HepG2 (cell line): ENCODE measurements around the gene TRAPPC10. TPM values are rescaled to one million over a fixed set of nuclear protein-coding genes. Genes with fewer than 3 reads are reported as not detected.

Experiments
- ATAC-seq: fragments of 200-7000 bp; cut with Tn5 transposase; 3 replicates; pipeline ENCODE4 v1.9.1; 2020; ENCODE audit warnings: mild to moderate bottlenecking, moderate library complexity
- BruUV-seq: library from RNA; stranded (reverse); fragments of 400-500 nt; replicated peaks from 2 replicates; lab custom pipeline; 2021; lab: Mats Ljungman, UMichigan
- CTCF ChIA-PET: fragments of 300-600 bp; formaldehyde crosslinking; extraction: SDS; loops from one replicate; lab custom pipeline; 2021; ENCODE audit warnings: low total read pairs, inconsistent platforms, low intra/inter-chr PET ratio; lab: Yijun Ruan, JAX
- POLR2A ChIA-PET: fragments of 350-600 bp; sonication (Branson Sonifier 250); formaldehyde crosslinking; loops from one replicate; lab custom pipeline; 2020; ENCODE audit warnings: antibody characterized with exemption, inconsistent platforms; lab: Yijun Ruan, JAX
- DNase-seq: peaks from one replicate; pipeline ENCODE4 v3.0.0-alpha.2; 2015; ENCODE audit warnings: low spot score
- FAIRE-seq: peaks from 3 replicates; lab custom pipeline; 2011; peaks lifted over from hg19 to GRCh38; lab: Jason Lieb, UNC
- H2AFZ ChIP-seq: one replicate; pipeline ENCODE4 v1.6.1; 2011; ENCODE audit warnings: low read length, inconsistent platforms
- H3K27ac ChIP-seq: fragments of 300-600 bp; 3 replicates; pipeline ENCODE4 v1.8.0; 2011; ENCODE audit warnings: mixed run types, mild to moderate bottlenecking, mixed read lengths, low read length, inconsistent platforms; ENCODE audit not compliant: insufficient read depth; ENCODE audit errors: extremely low read length
- H3K27me3 ChIP-seq, 2 experiments: fragments of 200-600 bp in 1 of 2; 2 replicates in 1 of 2; 3 replicates in 1 of 2; pipeline versions ENCODE4 v1.6.0 to v1.8.0; 2011; ENCODE audit warnings: low read length in 2 of 2, mild to moderate bottlenecking in 2 of 2, moderate library complexity in 2 of 2, inconsistent platforms in 1 of 2; ENCODE audit not compliant: insufficient read depth in 2 of 2, control insufficient read depth in 1 of 2
- H3K36me3 ChIP-seq, 2 experiments: fragments of 200-600 bp in 1 of 2; replicated peaks in 1 of 2; 2 replicates in 1 of 2; 3 replicates in 1 of 2; pipeline versions ENCODE4 v1.5.1 to v1.8.0; 2011; ENCODE audit warnings: low read length in 2 of 2, inconsistent platforms in 1 of 2; ENCODE audit not compliant: insufficient read depth in 2 of 2, control insufficient read depth in 1 of 2
- H3K4me1 ChIP-seq: 2 replicates; pipeline ENCODE4 v1.5.1; 2012; ENCODE audit warnings: low read length, inconsistent platforms; ENCODE audit not compliant: insufficient read depth
- H3K4me2 ChIP-seq: 2 replicates; pipeline ENCODE4 v1.6.0; 2011; ENCODE audit warnings: low read depth, low read length, inconsistent platforms
- H3K4me3 ChIP-seq, 3 experiments: fragments of 200-600 bp in 1 of 3; sonication (generic), shearing (Covaris generic) in 1 of 3; replicated peaks in 1 of 3; 2 replicates each; pipeline ENCODE4 v1.5.1; 2011 to 2016; ENCODE audit warnings: low read length in 3 of 3, inconsistent platforms in 2 of 3, low read depth in 2 of 3, mild to moderate bottlenecking in 2 of 3, control low read depth in 1 of 3, mixed read lengths in 1 of 3; ENCODE audit not compliant: insufficient read depth in 1 of 3
- H3K79me2 ChIP-seq: one replicate; pipeline ENCODE4 v1.6.1; 2011; ENCODE audit warnings: low read length, inconsistent platforms; ENCODE audit not compliant: insufficient read depth
- H3K9ac ChIP-seq: 2 replicates; pipeline ENCODE4 v1.6.0; 2011; ENCODE audit warnings: mild to moderate bottlenecking, low read depth, low read length, inconsistent platforms; ENCODE audit not compliant: insufficient read depth
- H3K9me3 ChIP-seq: 2 replicates; pipeline ENCODE4 v1.5.1; 2012; ENCODE audit warnings: mild to moderate bottlenecking, low read length
- H4K20me1 ChIP-seq: 2 replicates; pipeline ENCODE4 v1.6.0; 2011; ENCODE audit warnings: inconsistent platforms, mild to moderate bottlenecking, low read length, moderate library complexity; ENCODE audit not compliant: insufficient read depth
- CBFB ChIP-seq: sonication (generic); formaldehyde crosslinking; IDR thresholded peaks from 2 replicates; pipeline ENCODE4 v1.4.0; 2020; ENCODE audit warnings: missing genetic modification reagents
- MED8 ChIP-seq: sonication (generic); formaldehyde crosslinking; IDR thresholded peaks from 2 replicates; pipeline ENCODE4 v1.8.1; 2023; ENCODE audit warnings: mild to moderate bottlenecking, missing genetic modification reagents; ENCODE audit not compliant: insufficient replicate concordance
- MIER2 ChIP-seq: IDR thresholded peaks from 2 replicates; pipeline ENCODE4 v1.6.1; 2016; ENCODE audit warnings: missing biosample characterization, missing genetic modification reagents
- NFRKB ChIP-seq: fragments of 450-650 bp; IDR thresholded peaks from 2 replicates; pipeline ENCODE4 v1.6.1; 2017
- SP140L ChIP-seq: sonication (generic); formaldehyde crosslinking; IDR thresholded peaks from 2 replicates; pipeline ENCODE4 v1.4.0; 2020; ENCODE audit warnings: missing genetic modification reagents, borderline replicate concordance
- ZBTB8A ChIP-seq: sonication (generic); formaldehyde crosslinking; IDR thresholded peaks from 2 replicates; pipeline ENCODE4 v1.4.0; 2020; ENCODE audit warnings: mild to moderate bottlenecking, low read depth, missing genetic modification reagents, borderline replicate concordance
- ZNF282 ChIP-seq: fragments of 450-650 bp; IDR thresholded peaks from 2 replicates; pipeline ENCODE4 v1.6.1; 2018; ENCODE audit not compliant: partially characterized antibody
- ZNF33A ChIP-seq: sonication (generic); formaldehyde crosslinking; IDR thresholded peaks from 2 replicates; pipeline ENCODE4 v1.5.1; 2020; ENCODE audit warnings: missing genetic modification reagents, mild to moderate bottlenecking, moderate library complexity, borderline replicate concordance
- ZNF703 ChIP-seq: sonication (generic); formaldehyde crosslinking; IDR thresholded peaks from 2 replicates; pipeline ENCODE4 v1.5.1; 2020; ENCODE audit warnings: missing genetic modification reagents, mild to moderate bottlenecking, moderate library complexity, borderline replicate concordance
- ZNF709 ChIP-seq: sonication (generic); formaldehyde crosslinking; IDR thresholded peaks from 2 replicates; pipeline ENCODE4 v1.5.0; 2020; ENCODE audit warnings: mild to moderate bottlenecking, missing genetic modification reagents
- ZNF75D ChIP-seq: sonication (generic); formaldehyde crosslinking; IDR thresholded peaks from 2 replicates; pipeline ENCODE4 v1.8.1; 2023; ENCODE audit warnings: missing genetic modification reagents, mild to moderate bottlenecking, borderline replicate concordance
- ZNF850 ChIP-seq: sonication (generic); formaldehyde crosslinking; conservative IDR thresholded peaks from 2 replicates; pipeline ENCODE4 v1.9.0; 2021; ENCODE audit warnings: mild to moderate bottlenecking, missing genetic modification reagents
- ZSCAN12 ChIP-seq: sonication (generic); formaldehyde crosslinking; IDR thresholded peaks from 2 replicates; pipeline ENCODE4 v1.9.0; 2021; ENCODE audit warnings: mild to moderate bottlenecking, missing genetic modification reagents
- WGBS: methylation state at CpG from one replicate; pipeline ENCODE4 v1.1.6; 2017; ENCODE audit warnings: low lambda C conversion rate; 5-methylcytosine and 5-hydroxymethylcytosine counted together
- in situ Hi-C: cut with HindIII; loops from 2 replicates; pipeline ENCODE4 v1.10.0; 2017; ENCODE audit warnings: low pct_unique_long_range_greater_than_20kb; ENCODE audit not compliant: extremely low pct_ligation_motif_present
- intact Hi-C: fragments of 100-400 bp; cut with micrococcal nuclease; formaldehyde crosslinking; loops from one replicate; pipeline ENCODE4 v1.10.0; 2022; ENCODE audit not compliant: unreplicated experiment
- polyA plus RNA-seq, 8 experiments: library from polyadenylated mRNA; depleted of rRNA in 3 of 8; stranded (reverse) in 7 of 8; unstranded in 1 of 8; fragments of >200 nt; fragmentation: Illumina TruSeq in 4 of 8; extraction: Trizol in 4 of 8; gene quantifications; 2 replicates each; pipeline versions ENCODE4 v1.2.1 to v1.2.3, GENCODE V29; 2011 to 2016; ENCODE audit warnings: low read depth in 4 of 8, missing spikeins in 1 of 8, mixed read lengths in 1 of 8; ENCODE audit not compliant: insufficient read depth in 1 of 8
- total RNA-seq, 5 experiments: library from RNA; depleted of rRNA; stranded (reverse); fragments of >200 nt; fragmentation: Illumina TruSeq; extraction: Trizol; gene quantifications; 2 replicates each; pipeline ENCODE4 v1.2.3, GENCODE V29; 2016; ENCODE audit warnings: low read depth in 1 of 5
- TF ChIP-seq, protein P1 (sequence below): sonication (generic); formaldehyde crosslinking; IDR thresholded peaks from 2 replicates; pipeline ENCODE4 v1.4.0; 2020; ENCODE audit warnings: missing genetic modification reagents, borderline replicate concordance
- TF ChIP-seq, protein P2 (sequence below): sonication (generic); formaldehyde crosslinking; IDR thresholded peaks from 2 replicates; pipeline ENCODE4 v1.4.0; 2020; ENCODE audit warnings: missing genetic modification reagents
- TF ChIP-seq, protein P3 (sequence below): sonication (generic); formaldehyde crosslinking; IDR thresholded peaks from 2 replicates; pipeline ENCODE4 v1.5.0; 2020; ENCODE audit warnings: missing genetic modification reagents
- TF ChIP-seq, protein P4 (sequence below): sonication (generic); formaldehyde crosslinking; IDR thresholded peaks from 2 replicates; pipeline ENCODE4 v1.5.1; 2020; ENCODE audit warnings: missing genetic modification reagents, mild to moderate bottlenecking, borderline replicate concordance

The TRAPPC10 gene
- total and polyA plus RNA-seq, 2 of the 13 experiments (the other 11 are each of a cell fraction or from before 2014, with no cell fraction given), result 10.6 to 16.5 TPM

DNA sequence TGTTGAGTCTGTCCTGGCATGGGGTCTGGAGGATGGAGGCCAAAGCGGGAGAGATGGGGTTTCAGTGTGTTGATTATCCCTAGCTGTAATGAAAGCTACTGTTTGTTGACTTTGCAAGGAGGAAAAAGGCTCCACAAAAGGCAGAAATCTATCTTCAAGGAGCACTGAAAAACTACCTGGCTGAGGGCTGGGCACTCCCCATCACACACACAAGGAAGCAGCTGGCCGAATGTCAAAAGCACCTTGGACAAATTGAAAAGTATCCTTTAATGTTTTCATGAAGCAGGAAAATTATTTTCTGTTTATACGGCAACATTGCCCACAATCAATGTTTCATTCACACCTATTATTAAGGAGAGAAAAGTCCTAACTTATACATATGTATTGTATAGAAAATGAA, 67.3 kb downstream of the TRAPPC10 start (continued):
- TF ChIP-seq, protein P1, sequence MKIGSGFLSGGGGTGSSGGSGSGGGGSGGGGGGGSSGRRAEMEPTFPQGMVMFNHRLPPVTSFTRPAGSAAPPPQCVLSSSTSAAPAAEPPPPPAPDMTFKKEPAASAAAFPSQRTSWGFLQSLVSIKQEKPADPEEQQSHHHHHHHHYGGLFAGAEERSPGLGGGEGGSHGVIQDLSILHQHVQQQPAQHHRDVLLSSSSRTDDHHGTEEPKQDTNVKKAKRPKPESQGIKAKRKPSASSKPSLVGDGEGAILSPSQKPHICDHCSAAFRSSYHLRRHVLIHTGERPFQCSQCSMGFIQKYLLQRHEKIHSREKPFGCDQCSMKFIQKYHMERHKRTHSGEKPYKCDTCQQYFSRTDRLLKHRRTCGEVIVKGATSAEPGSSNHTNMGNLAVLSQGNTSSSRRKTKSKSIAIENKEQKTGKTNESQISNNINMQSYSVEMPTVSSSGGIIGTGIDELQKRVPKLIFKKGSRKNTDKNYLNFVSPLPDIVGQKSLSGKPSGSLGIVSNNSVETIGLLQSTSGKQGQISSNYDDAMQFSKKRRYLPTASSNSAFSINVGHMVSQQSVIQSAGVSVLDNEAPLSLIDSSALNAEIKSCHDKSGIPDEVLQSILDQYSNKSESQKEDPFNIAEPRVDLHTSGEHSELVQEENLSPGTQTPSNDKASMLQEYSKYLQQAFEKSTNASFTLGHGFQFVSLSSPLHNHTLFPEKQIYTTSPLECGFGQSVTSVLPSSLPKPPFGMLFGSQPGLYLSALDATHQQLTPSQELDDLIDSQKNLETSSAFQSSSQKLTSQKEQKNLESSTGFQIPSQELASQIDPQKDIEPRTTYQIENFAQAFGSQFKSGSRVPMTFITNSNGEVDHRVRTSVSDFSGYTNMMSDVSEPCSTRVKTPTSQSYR (CRISPR knock-in tag), result no peak
- no peak for TF ChIP-seq MIER2 (CRISPR knock-in tag)
- TF ChIP-seq ZNF75D, result no peak
- no peak for TF ChIP-seq ZNF850 (CRISPR knock-in tag)
- TF ChIP-seq, protein P2, sequence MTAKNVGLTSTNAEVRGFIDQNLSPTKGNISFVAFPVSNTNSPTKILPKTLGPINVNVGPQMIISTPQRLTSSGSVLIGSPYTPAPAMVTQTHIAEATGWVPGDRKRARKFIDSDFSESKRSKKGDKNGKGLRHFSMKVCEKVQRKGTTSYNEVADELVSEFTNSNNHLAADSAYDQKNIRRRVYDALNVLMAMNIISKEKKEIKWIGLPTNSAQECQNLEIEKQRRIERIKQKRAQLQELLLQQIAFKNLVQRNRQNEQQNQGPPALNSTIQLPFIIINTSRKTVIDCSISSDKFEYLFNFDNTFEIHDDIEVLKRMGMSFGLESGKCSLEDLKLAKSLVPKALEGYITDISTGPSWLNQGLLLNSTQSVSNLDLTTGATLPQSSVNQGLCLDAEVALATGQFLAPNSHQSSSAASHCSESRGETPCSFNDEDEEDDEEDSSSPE (CRISPR knock-in tag), result no peak
- no peak for TF ChIP-seq ZNF33A

DNA sequence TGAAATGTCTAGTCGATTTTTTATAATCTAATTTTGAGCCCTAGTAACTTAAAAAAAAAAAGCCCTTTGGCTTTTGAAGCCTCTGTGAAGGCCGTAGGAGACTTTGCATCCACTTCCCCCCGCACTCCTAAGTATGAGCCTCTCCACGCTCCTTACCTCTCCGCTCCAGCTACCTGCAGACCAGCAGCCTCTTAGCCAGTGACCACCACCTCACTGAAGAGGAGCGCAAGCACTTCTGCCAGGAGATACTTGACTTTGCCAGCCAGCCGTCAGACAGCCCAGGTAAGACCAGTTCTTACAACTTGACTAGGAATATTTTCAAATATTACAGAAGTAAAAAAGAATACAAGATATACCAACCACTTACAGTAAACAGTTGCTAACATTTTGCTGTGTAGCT, 67.7 kb downstream of the TRAPPC10 start:
- POLR2A ChIA-PET, result no interaction called here
- no peak for ATAC-seq
- BruUV-seq, result no TSS peak
- no peak for TF ChIP-seq ZNF703 (CRISPR knock-in tag)
- TF ChIP-seq, protein P3, sequence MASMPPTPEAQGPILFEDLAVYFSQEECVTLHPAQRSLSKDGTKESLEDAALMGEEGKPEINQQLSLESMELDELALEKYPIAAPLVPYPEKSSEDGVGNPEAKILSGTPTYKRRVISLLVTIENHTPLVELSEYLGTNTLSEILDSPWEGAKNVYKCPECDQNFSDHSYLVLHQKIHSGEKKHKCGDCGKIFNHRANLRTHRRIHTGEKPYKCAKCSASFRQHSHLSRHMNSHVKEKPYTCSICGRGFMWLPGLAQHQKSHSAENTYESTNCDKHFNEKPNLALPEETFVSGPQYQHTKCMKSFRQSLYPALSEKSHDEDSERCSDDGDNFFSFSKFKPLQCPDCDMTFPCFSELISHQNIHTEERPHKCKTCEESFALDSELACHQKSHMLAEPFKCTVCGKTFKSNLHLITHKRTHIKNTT (CRISPR knock-in tag), result no peak
- TF ChIP-seq, protein P4, sequence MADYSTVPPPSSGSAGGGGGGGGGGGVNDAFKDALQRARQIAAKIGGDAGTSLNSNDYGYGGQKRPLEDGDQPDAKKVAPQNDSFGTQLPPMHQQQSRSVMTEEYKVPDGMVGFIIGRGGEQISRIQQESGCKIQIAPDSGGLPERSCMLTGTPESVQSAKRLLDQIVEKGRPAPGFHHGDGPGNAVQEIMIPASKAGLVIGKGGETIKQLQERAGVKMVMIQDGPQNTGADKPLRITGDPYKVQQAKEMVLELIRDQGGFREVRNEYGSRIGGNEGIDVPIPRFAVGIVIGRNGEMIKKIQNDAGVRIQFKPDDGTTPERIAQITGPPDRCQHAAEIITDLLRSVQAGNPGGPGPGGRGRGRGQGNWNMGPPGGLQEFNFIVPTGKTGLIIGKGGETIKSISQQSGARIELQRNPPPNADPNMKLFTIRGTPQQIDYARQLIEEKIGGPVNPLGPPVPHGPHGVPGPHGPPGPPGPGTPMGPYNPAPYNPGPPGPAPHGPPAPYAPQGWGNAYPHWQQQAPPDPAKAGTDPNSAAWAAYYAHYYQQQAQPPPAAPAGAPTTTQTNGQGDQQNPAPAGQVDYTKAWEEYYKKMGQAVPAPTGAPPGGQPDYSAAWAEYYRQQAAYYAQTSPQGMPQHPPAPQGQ (CRISPR knock-in tag), result no peak
- TF ChIP-seq ZBTB8A (CRISPR knock-in tag), result no peak
- no peak for TF ChIP-seq MED8 (CRISPR knock-in tag)
- TF ChIP-seq NFRKB, result no peak
- TF ChIP-seq ZSCAN12 (CRISPR knock-in tag), result no peak
- no peak for TF ChIP-seq CBFB (CRISPR knock-in tag)
- no peak for TF ChIP-seq SP140L
- no peak for TF ChIP-seq ZNF282
- no peak for TF ChIP-seq ZNF709 (CRISPR knock-in tag)

More for the DNA sequence above, 67.7 kb downstream of the TRAPPC10 start:
- intact Hi-C loops (no loop called here), in situ Hi-C loops (no loop called here)
- Histone ChIP-seq H3K4me2 (no peak overlapping the region), H3K79me2 (no peaks in the 10 kb centered on the region), H3K4me1 (no peaks in the 10 kb centered on the region), H3K27ac (no peak overlapping the region), H3K4me3 (no peak overlapping the region), H3K27me3 (no peaks in the 10 kb centered on the region), H2AFZ (no peak overlapping the region), H4K20me1 (no peaks in the 10 kb centered on the region), H3K9ac (no peak overlapping the region), H3K36me3 (peaks cover 15 to 76% of the 10 kb centered on the region in 2 experiments), H3K9me3 (no peaks in the 10 kb centered on the region)
- no peak for DNase-seq
- 90% methylated on average over 7 of the region's 7 CpGs for WGBS
- CTCF ChIA-PET, result no interaction called here
- no peak for FAIRE-seq
